Calu3 (cell line): ENCODE results near the gene RANBP17. TPM values are rescaled to one million over a fixed set of nuclear protein-coding genes. Genes with fewer than 3 reads are reported as not detected.

ENCODE experiments used
- BruUV-seq: library from RNA; stranded (reverse); fragments of 400-500 nt; replicated peaks from 2 replicates; lab custom pipeline; 2021; lab: Mats Ljungman, UMichigan
- CTCF ChIA-PET: fragments of 300-600 bp; sonication (Branson Sonifier 250); formaldehyde crosslinking; loops from one replicate; lab custom pipeline; 2022; ENCODE audit warnings: antibody characterized with exemption; lab: Charles Lee
- DNase-seq: peaks from one replicate; pipeline ENCODE4 v3.0.0; 2022
- H3K27ac Mint-ChIP-seq: one replicate; pipeline ENCODE4 v1.8.0; 2022; ENCODE audit warnings: mixed read lengths; ENCODE audit not compliant: unreplicated experiment
- H3K27me3 Mint-ChIP-seq: one replicate; pipeline ENCODE4 v1.8.0; 2022; ENCODE audit warnings: mixed read lengths; ENCODE audit not compliant: unreplicated experiment
- H3K36me3 Mint-ChIP-seq: one replicate; pipeline ENCODE4 v1.8.0; 2022; ENCODE audit warnings: mild to moderate bottlenecking, moderate library complexity, mixed read lengths; ENCODE audit not compliant: insufficient read depth, unreplicated experiment
- H3K4me1 Mint-ChIP-seq: one replicate; pipeline ENCODE4 v1.8.0; 2022; ENCODE audit warnings: mild to moderate bottlenecking, low read depth, mixed read lengths; ENCODE audit not compliant: unreplicated experiment
- H3K4me3 Mint-ChIP-seq: one replicate; pipeline ENCODE4 v1.8.0; 2022; ENCODE audit warnings: mild to moderate bottlenecking, low read depth, moderate library complexity, mixed read lengths; ENCODE audit not compliant: unreplicated experiment
- H3K9me3 Mint-ChIP-seq: one replicate; pipeline ENCODE4 v1.8.0; 2022; ENCODE audit warnings: low read depth, mixed read lengths; ENCODE audit not compliant: unreplicated experiment
- CTCF ChIP-seq: fragments of 200-600 bp; IDR thresholded peaks from one replicate; pipeline ENCODE4 v1.8.0; 2022; ENCODE audit warnings: antibody characterized with exemption; ENCODE audit not compliant: unreplicated experiment
- intact Hi-C: fragments of 100-400 bp; cut with micrococcal nuclease; formaldehyde crosslinking; loops from one replicate; pipeline ENCODE4 v1.10.0; 2022; ENCODE audit not compliant: unreplicated experiment
- total RNA-seq: library from RNA; stranded (reverse); gene quantifications from 2 replicates; pipeline ENCODE4 v1.2.3, GENCODE V29; 2022

The RANBP17 gene
- total RNA-seq, 1 experiment from 2014 or later = 117 TPM

DNA sequence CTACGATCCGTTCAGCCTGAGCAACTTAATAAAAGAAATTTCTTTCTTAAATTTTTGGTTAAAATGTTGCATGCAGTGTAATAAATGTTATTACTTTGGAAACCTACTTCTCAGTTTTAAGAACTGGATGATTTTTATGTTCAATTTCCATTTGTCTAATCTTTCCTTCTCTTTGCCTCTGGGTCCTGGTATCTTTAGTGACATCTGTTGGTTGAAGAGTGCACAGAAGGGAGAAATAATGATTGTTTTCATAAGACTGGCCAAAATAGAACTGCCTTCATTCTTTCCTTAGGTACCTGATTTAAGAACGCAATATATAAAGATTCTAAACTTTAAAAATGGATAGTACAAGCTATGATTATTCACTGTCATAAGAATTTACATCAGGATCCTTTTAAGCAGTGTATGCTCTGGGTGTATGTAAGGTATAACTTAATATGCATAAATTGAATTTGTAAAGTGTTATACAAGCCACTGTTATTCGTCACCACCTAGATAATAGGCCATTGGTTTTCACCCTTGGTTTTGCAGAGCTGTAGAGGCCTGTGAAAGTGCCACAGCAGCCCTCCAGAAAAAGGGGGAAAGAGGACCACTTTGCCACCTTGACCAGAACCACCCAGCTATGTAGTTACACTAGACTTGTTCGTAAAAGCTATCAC is 364.4 kb downstream of the RANBP17 start:
- no peaks in the 10 kb centered on the region for H3K36me3 Mint-ChIP-seq
- no peaks in the 10 kb centered on the region for H3K4me1 Mint-ChIP-seq
- intact Hi-C loops = no loop called here
- BruUV-seq = no TSS peak
- no peak overlapping the region for H3K4me3 Mint-ChIP-seq
- CTCF ChIA-PET = no interaction called here
- H3K27ac Mint-ChIP-seq = no peak overlapping the region
- no peaks in the 10 kb centered on the region for H3K9me3 Mint-ChIP-seq
- H3K27me3 Mint-ChIP-seq = no peaks in the 10 kb centered on the region
- no peak for TF ChIP-seq CTCF
- no peak for DNase-seq

- BruUV-seq = no TSS peak
- intact Hi-C loops = no loop called here
- no peaks in the 10 kb centered on the region for H3K36me3 Mint-ChIP-seq
- CTCF ChIA-PET = interaction anchor here (1.0 kb wide), 1 partner anchor 110 kb away, joined by 3 read pairs; no protein-coding TSS in a partner anchor
- H3K27me3 Mint-ChIP-seq = no peaks in the 10 kb centered on the region
- no peaks in the 10 kb centered on the region for H3K4me1 Mint-ChIP-seq
- no peak for TF ChIP-seq CTCF
- H3K4me3 Mint-ChIP-seq = no peak overlapping the region
- H3K27ac Mint-ChIP-seq = no peak overlapping the region
- no peak for DNase-seq
- no peaks in the 10 kb centered on the region for H3K9me3 Mint-ChIP-seq
These were observed 365.0 kb downstream of the RANBP17 start for GRCh38 chr5:171226864-171227263.

- CTCF ChIA-PET = no interaction called here
These were observed 374.8 kb downstream of the RANBP17 start for GRCh38 chr5:171236651-171237050.

DNA sequence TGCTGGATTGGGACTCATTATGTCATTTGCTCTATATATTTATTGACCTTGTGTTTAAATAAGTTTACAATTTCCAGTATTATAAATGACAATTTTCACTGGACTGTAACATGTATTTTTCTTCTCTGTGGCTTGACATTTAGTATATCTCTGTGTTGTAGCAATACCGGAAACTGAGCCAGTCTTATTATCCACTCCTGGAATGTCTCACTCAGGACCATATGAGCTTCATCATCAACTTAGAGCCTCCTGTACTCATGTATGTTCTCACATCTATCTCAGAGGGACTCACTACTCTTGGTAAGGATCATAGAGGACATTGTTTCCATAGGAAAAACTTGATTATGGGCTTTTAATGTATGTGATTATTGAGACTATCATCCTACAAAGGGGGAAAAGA is 380.7 kb downstream of the RANBP17 start:
- peaks cover 2% of the 10 kb centered on the region for H3K4me1 Mint-ChIP-seq
- no TSS peak for BruUV-seq
- no peak for TF ChIP-seq CTCF
- no peak for DNase-seq
- intact Hi-C loops = no loop called here
- no peak overlapping the region for H3K27ac Mint-ChIP-seq
- CTCF ChIA-PET = no interaction called here
- H3K36me3 Mint-ChIP-seq = peaks cover under 1% of the 10 kb centered on the region
- H3K4me3 Mint-ChIP-seq = no peak overlapping the region
- H3K9me3 Mint-ChIP-seq = no peaks in the 10 kb centered on the region
- no peaks in the 10 kb centered on the region for H3K27me3 Mint-ChIP-seq

More at GRCh38 chr5:171236651-171237050, 374.8 kb downstream of the RANBP17 start:
- intact Hi-C loops = no loop called here
- no TSS peak for BruUV-seq
- H3K36me3 Mint-ChIP-seq = no peaks in the 10 kb centered on the region
- H3K4me3 Mint-ChIP-seq = no peak overlapping the region
- H3K27ac Mint-ChIP-seq = peak overlapping the region; percentile 53
- H3K9me3 Mint-ChIP-seq = no peaks in the 10 kb centered on the region
- H3K27me3 Mint-ChIP-seq = no peaks in the 10 kb centered on the region
- H3K4me1 Mint-ChIP-seq = peaks cover 26% of the 10 kb centered on the region
- no peak for DNase-seq
- TF ChIP-seq CTCF = no peak
